GM12891 (cell line): Measurements from ENCODE around the gene SHB.

Experiments
- DNase-seq: peaks from one replicate; pipeline ENCODE4 v3.0.0; 2011; ENCODE audit warnings: low spot score; ENCODE audit not compliant: insufficient read length
- FAIRE-seq: peaks from 2 replicates; lab custom pipeline; 2011; peaks lifted over from hg19 to GRCh38; lab: Jason Lieb, UNC
- PAX5 ChIP-seq: IDR thresholded peaks from 2 replicates; pipeline ENCODE4 v1.6.1; 2011; ENCODE audit warnings: low read length, moderate library complexity, mild to moderate bottlenecking; ENCODE audit not compliant: insufficient read depth, severe bottlenecking
- POLR2A ChIP-seq: IDR thresholded peaks from 2 replicates; pipeline ENCODE4 v1.6.1; 2011; ENCODE audit warnings: low read depth, low read length, control low read depth
- POLR2AphosphoS5 ChIP-seq: IDR thresholded peaks from 2 replicates; pipeline ENCODE4 v1.6.1; 2011; ENCODE audit warnings: low read depth, low read length, control low read depth
- POU2F2 ChIP-seq: IDR thresholded peaks from 2 replicates; pipeline ENCODE4 v1.6.1; 2011; ENCODE audit warnings: low read depth, mild to moderate bottlenecking, control low read depth, low read length, moderate library complexity
- SPI1 ChIP-seq: IDR thresholded peaks from 2 replicates; pipeline ENCODE4 v1.6.1; 2011; ENCODE audit warnings: low read depth, low read length, control low read depth
- TAF1 ChIP-seq: IDR thresholded peaks from 2 replicates; pipeline ENCODE4 v1.6.1; 2011; ENCODE audit warnings: low read depth, low read length, control low read depth

The SHB gene

DNA sequence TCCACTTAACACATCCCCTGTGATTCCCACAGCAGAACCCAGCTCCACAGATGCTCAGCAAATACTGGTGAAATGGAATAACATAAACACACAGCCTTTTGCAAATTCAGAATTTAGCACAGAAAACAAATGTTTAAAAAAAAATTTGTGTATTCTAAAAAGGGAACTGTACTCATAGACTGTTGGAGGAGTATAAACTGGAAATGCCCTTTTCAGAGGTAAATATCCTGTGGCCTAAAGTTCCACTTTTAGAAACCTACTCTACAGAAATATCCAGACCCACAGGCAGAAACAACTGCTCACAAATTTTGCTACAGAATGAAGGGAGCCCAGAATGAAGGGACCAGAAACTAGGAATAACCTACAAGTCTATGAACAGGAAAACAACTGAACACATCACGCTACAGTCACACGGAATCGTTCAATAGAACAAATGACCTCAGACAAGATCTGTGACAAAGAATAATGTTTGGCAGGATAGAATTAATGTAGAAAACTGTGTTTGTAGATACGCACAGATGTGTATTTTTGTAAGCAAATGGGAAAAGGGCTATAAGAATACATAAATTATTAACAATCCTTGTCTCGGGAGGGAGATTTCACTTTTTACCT is 78.5 kb downstream of the SHB start:
- no peak for FAIRE-seq
- TF ChIP-seq POLR2AphosphoS5 (no peak), SPI1 (peak; percentile 21; the same call in 1 of the 2 replicates)
- no peak for DNase-seq

GRCh38 chr9:37989701-37990100 is 79.3 kb downstream of the SHB start:
- TF ChIP-seq POU2F2 (no peak), SPI1 (no peak), POLR2AphosphoS5 (no peak), TAF1 (no peak), POLR2A (no peak)
- DNase-seq = no peak
- no peak for FAIRE-seq

GRCh38 chr9:37988602-37989001 is 80.4 kb downstream of the SHB start:
- DNase-seq (no peak), FAIRE-seq (no peak)
- TF ChIP-seq POU2F2 = no peak
- no peak for TF ChIP-seq SPI1
- TF ChIP-seq TAF1 = no peak
- TF ChIP-seq POLR2AphosphoS5 = no peak
- no peak for TF ChIP-seq PAX5
- TF ChIP-seq POLR2A = no peak

- FAIRE-seq (no peak), DNase-seq (no peak)
- TF ChIP-seq POU2F2 = no peak
- no peak for TF ChIP-seq POLR2A
- no peak for TF ChIP-seq TAF1
- no peak for TF ChIP-seq POLR2AphosphoS5
- no peak for TF ChIP-seq PAX5
- no peak for TF ChIP-seq SPI1
These were observed 81.0 kb downstream of the SHB start for GRCh38 chr9:37988041-37988440.

DNA sequence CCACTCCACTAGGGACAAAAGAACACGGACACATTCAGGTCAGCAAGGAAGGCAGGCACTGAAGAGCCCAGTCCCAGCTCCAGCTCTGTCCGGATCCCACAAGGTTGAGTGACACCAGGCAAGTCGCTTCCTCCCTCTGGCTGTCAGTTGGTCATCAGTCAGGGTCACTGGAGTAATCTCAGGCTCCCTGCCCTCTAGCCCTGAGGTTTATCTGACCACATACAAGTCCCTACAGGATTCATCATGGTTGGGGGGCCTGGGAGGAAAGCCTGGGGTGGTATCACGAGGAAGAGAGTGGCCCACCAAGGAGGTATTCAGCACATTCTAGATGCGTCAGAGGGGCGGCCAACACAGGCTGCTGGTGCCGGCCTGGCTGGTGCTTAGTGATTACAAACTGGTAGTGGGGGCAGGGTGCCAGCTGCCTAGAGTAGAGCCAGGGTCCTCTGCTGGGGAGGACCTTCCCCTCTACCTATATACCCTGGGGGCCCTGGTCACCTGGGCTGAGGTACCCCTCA is 81.5 kb downstream of the SHB start:
- FAIRE-seq = no peak
- no peak for TF ChIP-seq POLR2A
- TF ChIP-seq POLR2AphosphoS5 = no peak
- TF ChIP-seq TAF1 = no peak
- TF ChIP-seq POU2F2 = no peak
- no peak for TF ChIP-seq SPI1
- no peak for TF ChIP-seq PAX5
- no peak for DNase-seq

- FAIRE-seq (peak; percentile 51), DNase-seq (no peak)
- no peak for TF ChIP-seq POLR2AphosphoS5
- no peak for TF ChIP-seq POU2F2
- TF ChIP-seq SPI1 = no peak
- no peak for TF ChIP-seq POLR2A
These were observed 82.2 kb downstream of the SHB start for GRCh38 chr9:37986771-37987258.

- FAIRE-seq (no peak), DNase-seq (no peak)
- TF ChIP-seq POLR2A (no peak), TAF1 (no peak), SPI1 (no peak), PAX5 (no peak), POLR2AphosphoS5 (no peak), POU2F2 (no peak)
These were observed 83.0 kb downstream of the SHB start for GRCh38 chr9:37986001-37986400.

GRCh38 chr9:37984672-37985611 is 84.1 kb downstream of the SHB start:
- DNase-seq (no peak), FAIRE-seq (no peak)
- TF ChIP-seq TAF1 = no peak

GRCh38 chr9:37984278-37984671 is 84.8 kb downstream of the SHB start:
- no peak for FAIRE-seq
- no peak for DNase-seq
- TF ChIP-seq PAX5 (no peak), SPI1 (no peak), TAF1 (no peak), POU2F2 (no peak), POLR2AphosphoS5 (no peak), POLR2A (no peak)

- FAIRE-seq (no peak), DNase-seq (no peak)
- TF ChIP-seq POLR2AphosphoS5 (no peak), PAX5 (no peak), TAF1 (no peak), POU2F2 (no peak), POLR2A (no peak), SPI1 (no peak)
These were observed 85.5 kb downstream of the SHB start for GRCh38 chr9:37983381-37984067.
